ENCODE results near the gene MSL1.

GRCh38 chr17:40177275-40177874, 55.6 kb downstream of the MSL1 start, which contains the start of gene RAPGEFL1:
- TF ChIP-seq CTCF (conservative IDR thresholded peaks at IDR 0.05) (no peak), ZFX (IDR thresholded peaks at IDR 0.05) (no peak)
